IMR-90 (cell line): ENCODE data around the gene ARHGAP15. TPM values are rescaled to one million over a fixed set of nuclear protein-coding genes. Genes with fewer than 3 reads are reported as not detected.

Source experiments
- ATAC-seq: fragments of 200-7000 bp; cut with Tn5 transposase; 2 replicates; pipeline ENCODE4 v1.9.1; 2020; ENCODE audit warnings: low read depth, mild to moderate bottlenecking, moderate library complexity
- BruUV-seq: library from RNA; stranded (reverse); fragments of 400-500 nt; replicated peaks from 2 replicates; lab custom pipeline; 2021; lab: Mats Ljungman, UMichigan
- CTCF ChIA-PET: fragments of 300-600 bp; formaldehyde crosslinking; extraction: SDS; loops from one replicate; lab custom pipeline; 2021; ENCODE audit warnings: antibody characterized with exemption; lab: Yijun Ruan, JAX
- POLR2A ChIA-PET: fragments of 300-600 bp; sonication (Branson Sonifier 250); formaldehyde crosslinking; loops from one replicate; lab custom pipeline; 2022; ENCODE audit warnings: antibody characterized with exemption; ENCODE audit not compliant: unreplicated experiment; lab: Charles Lee
- DNase-seq: peaks from one replicate; pipeline ENCODE4 v3.0.0; 2013
- H2AFZ ChIP-seq: replicated peaks from 2 replicates; pipeline ENCODE3; 2013; ENCODE audit warnings: low read length, mild to moderate bottlenecking; ENCODE audit not compliant: poor library complexity
- H2AK5ac ChIP-seq: 2 replicates; pipeline ENCODE4 v1.6.1; 2013; ENCODE audit warnings: low read depth, low read length, inconsistent platforms
- H2AK9ac ChIP-seq: replicated peaks from 2 replicates; pipeline ENCODE3; 2013; ENCODE audit warnings: mild to moderate bottlenecking, low read depth, low read length, moderate library complexity; ENCODE audit not compliant: poor library complexity
- H2BK120ac ChIP-seq: 2 replicates; pipeline ENCODE4 v1.6.1; 2013; ENCODE audit warnings: low read depth, low read length, inconsistent platforms
- H2BK15ac ChIP-seq: 3 replicates; pipeline ENCODE4 v1.6.1; 2013; ENCODE audit warnings: low read depth, low read length, inconsistent platforms
- H2BK20ac ChIP-seq: 2 replicates; pipeline ENCODE4 v1.6.1; 2013; ENCODE audit warnings: low read depth, mild to moderate bottlenecking, inconsistent platforms, low read length, moderate library complexity
- H2BK5ac ChIP-seq: 2 replicates; pipeline ENCODE4 v1.6.1; 2013; ENCODE audit warnings: mild to moderate bottlenecking, low read depth, low read length, inconsistent platforms; ENCODE audit not compliant: poor library complexity, severe bottlenecking
- H3K14ac ChIP-seq: replicated peaks from 2 replicates; pipeline ENCODE4 v1.6.1; 2013; ENCODE audit warnings: low read depth, low read length, inconsistent platforms
- H3K18ac ChIP-seq: 2 replicates; pipeline ENCODE4 v1.6.1; 2013; ENCODE audit warnings: low read depth, low read length, control low read depth
- H3K23ac ChIP-seq: 2 replicates; pipeline ENCODE4 v1.6.1; 2013; ENCODE audit warnings: low read depth, low read length, inconsistent platforms
- H3K27ac ChIP-seq: 2 replicates; pipeline ENCODE4 v1.5.1; 2013; ENCODE audit warnings: mild to moderate bottlenecking, control low read depth, low read length; ENCODE audit not compliant: insufficient read depth
- H3K27me3 ChIP-seq: 2 replicates; pipeline ENCODE4 v1.6.1; 2013; ENCODE audit warnings: low read length; ENCODE audit not compliant: control insufficient read depth, insufficient read depth
- H3K36me3 ChIP-seq: 2 replicates; pipeline ENCODE4 v1.6.1; 2013; ENCODE audit warnings: low read length, mixed read lengths; ENCODE audit not compliant: control insufficient read depth, insufficient read depth
- H3K4ac ChIP-seq: 2 replicates; pipeline ENCODE4 v1.6.1; 2013; ENCODE audit warnings: low read depth, low read length, inconsistent platforms
- H3K4me1 ChIP-seq: 2 replicates; pipeline ENCODE4 v1.6.1; 2013; ENCODE audit warnings: low read length, mixed read lengths; ENCODE audit not compliant: control insufficient read depth, insufficient read depth
- H3K4me2 ChIP-seq: 2 replicates; pipeline ENCODE4 v1.6.1; 2013; ENCODE audit warnings: low read depth, mild to moderate bottlenecking, control low read depth, low read length, moderate library complexity
- H3K4me3 ChIP-seq: 2 replicates; pipeline ENCODE4 v1.5.1; 2013; ENCODE audit warnings: low read depth, mild to moderate bottlenecking, control low read depth, low read length, moderate library complexity; ENCODE audit not compliant: insufficient read depth
- H3K56ac ChIP-seq: 2 replicates; pipeline ENCODE4 v1.6.1; 2013; ENCODE audit warnings: low read length, inconsistent platforms; ENCODE audit not compliant: insufficient read depth; ENCODE audit errors: extremely low read depth
- H3K79me1 ChIP-seq, 2 experiments: 2 replicates each; pipeline ENCODE4 v1.6.1; 2013; ENCODE audit warnings: low read length in 2 of 2, inconsistent platforms in 1 of 2, low read depth in 1 of 2
- H3K9ac ChIP-seq: 2 replicates; pipeline ENCODE4 v1.6.1; 2013; ENCODE audit warnings: low read depth, low read length, control low read depth
- H3K9me1 ChIP-seq: 2 replicates; pipeline ENCODE4 v1.6.1; 2013; ENCODE audit warnings: low read length, inconsistent platforms; ENCODE audit not compliant: insufficient read depth
- H3K9me3 ChIP-seq: 2 replicates; pipeline ENCODE4 v1.6.1; 2013; ENCODE audit warnings: low read length; ENCODE audit not compliant: control insufficient read depth, insufficient read depth
- H4K20me1 ChIP-seq: 2 replicates; pipeline ENCODE4 v1.6.1; 2013; ENCODE audit warnings: low read length, inconsistent platforms; ENCODE audit not compliant: insufficient read depth
- H4K5ac ChIP-seq: 2 replicates; pipeline ENCODE4 v1.6.1; 2013; ENCODE audit warnings: mild to moderate bottlenecking, low read depth, low read length, control low read depth
- H4K8ac ChIP-seq, 2 experiments: 2 replicates each; pipeline ENCODE4 v1.6.1; 2013; ENCODE audit warnings: low read depth in 2 of 2, low read length in 2 of 2, control low read depth in 1 of 2, inconsistent platforms in 1 of 2
- H4K91ac ChIP-seq: 2 replicates; pipeline ENCODE4 v1.6.1; 2013; ENCODE audit warnings: low read depth, low read length, inconsistent platforms; ENCODE audit not compliant: insufficient read depth
- BHLHE40 ChIP-seq: fragments of 150-350 bp; IDR thresholded peaks from 2 replicates; pipeline ENCODE4 v1.6.1; 2016; ENCODE audit warnings: mild to moderate bottlenecking, low read depth, low read length
- CHD1 ChIP-seq: IDR thresholded peaks from 2 replicates; pipeline ENCODE4 v1.6.1; 2012; ENCODE audit warnings: low read depth, low read length, improper control_type of control experiment
- CTCF ChIP-seq: conservative IDR thresholded peaks from 2 replicates; pipeline ENCODE4 v1.5.1; 2012; ENCODE audit warnings: mild to moderate bottlenecking, low read depth, low read length, improper control_type of control experiment
- MAZ ChIP-seq: IDR thresholded peaks from 2 replicates; pipeline ENCODE4 v1.6.1; 2012; ENCODE audit warnings: low read depth, mild to moderate bottlenecking, low read length, improper control_type of control experiment, moderate library complexity, borderline replicate concordance
- MXI1 ChIP-seq: IDR thresholded peaks from 2 replicates; pipeline ENCODE4 v1.6.1; 2012; ENCODE audit warnings: low read depth, mild to moderate bottlenecking, low read length, moderate library complexity, borderline replicate concordance
- RAD21 ChIP-seq: IDR thresholded peaks from 2 replicates; pipeline ENCODE4 v1.6.1; 2012; ENCODE audit warnings: low read length, improper control_type of control experiment
- RCOR1 ChIP-seq: IDR thresholded peaks from 2 replicates; pipeline ENCODE4 v1.6.1; 2012; ENCODE audit warnings: mild to moderate bottlenecking, low read length, improper control_type of control experiment; ENCODE audit not compliant: insufficient replicate concordance
- SMC3 ChIP-seq: fragments of 150-350 bp; IDR thresholded peaks from 2 replicates; pipeline ENCODE4 v1.6.1; 2016; ENCODE audit warnings: low read depth, mild to moderate bottlenecking, antibody characterized with exemption, low read length, moderate library complexity
- WGBS, 2 experiments: methylation state at CpG; one replicate each; pipeline versions ENCODE4 v1.1.5 to v1.1.7; 2013; ENCODE audit warnings: missing lambda C conversion rate in 2 of 2; ENCODE audit not compliant: insufficient read length in 1 of 2; ENCODE audit errors: extremely low coverage in 2 of 2; 5-methylcytosine and 5-hydroxymethylcytosine counted together
- dilution Hi-C: fragments of 300-500 bp; cut with HindIII; formaldehyde crosslinking; loops from one replicate; pipeline ENCODE4 v1.14.3; 2018; ENCODE audit warnings: low sequenced_read_pairs; ENCODE audit not compliant: unreplicated experiment
- in situ Hi-C: fragments of 300-500 bp; cut with MboI; formaldehyde crosslinking; loops from 3 replicates; pipeline ENCODE4 v1.14.3; 2019; ENCODE audit warnings: low sequenced_read_pairs, inconsistent platforms, mixed read lengths
- intact Hi-C: fragments of 100-400 bp; cut with micrococcal nuclease; formaldehyde crosslinking; loops from 2 replicates; pipeline ENCODE4 v1.10.0; 2022
- polyA plus RNA-seq, 3 experiments: library from polyadenylated mRNA; depleted of rRNA; stranded (reverse); fragments of >200 nt; gene quantifications; 2 replicates each; pipeline ENCODE4 v1.2.3, GENCODE V29; 2012; ENCODE audit warnings: low replicate concordance in 1 of 3
- total RNA-seq: library from RNA; depleted of rRNA; stranded (reverse); fragments of >200 nt; gene quantifications from 2 replicates; pipeline ENCODE4 v1.2.3, GENCODE V29; 2012

ARHGAP15 gene
- total and polyA plus RNA-seq, 2 of the 4 experiments (the other 2 are of a cell fraction) = not detected

- Histone ChIP-seq H3K56ac (no peak overlapping the region), H4K91ac (no peak overlapping the region), H3K79me1 (no peaks in the 10 kb centered on the region), H3K23ac (no peak overlapping the region), H3K9ac (no peak overlapping the region), H3K9me1 (no peaks in the 10 kb centered on the region), H2BK120ac (no peak overlapping the region), H2BK20ac (no peak overlapping the region), H3K4me3 (no peak overlapping the region), H4K5ac (no peak overlapping the region), H3K4ac (no peak overlapping the region), H3K4me2 (no peak overlapping the region), H4K20me1 (no peaks in the 10 kb centered on the region), H3K4me1 (no peaks in the 10 kb centered on the region), H3K27ac (no peak overlapping the region), H3K14ac (no peak overlapping the region), H2AFZ (no peak overlapping the region), H2BK15ac (no peak overlapping the region), H3K36me3 (no peaks in the 10 kb centered on the region), H3K27me3 (0 out of 2 replicates have a peak, but pooled peaks cover 1% of the 10 kb centered on the region), H2BK5ac (no peak overlapping the region), H2AK9ac (no peak overlapping the region), H3K9me3 (no peaks in the 10 kb centered on the region), H2AK5ac (no peak overlapping the region), H3K18ac (no peak overlapping the region), H4K8ac (no peak overlapping the region)
- ATAC-seq = no peak
- in situ Hi-C loops = no loop called here
- CTCF ChIA-PET = no interaction called here
- dilution Hi-C loops = no loop called here
- POLR2A ChIA-PET = no interaction called here
- no peak for DNase-seq
- WGBS, 2 experiments = 60% methylated on average over 1 of the region's 5 CpGs; no CpG with 5 or more reads in 1 of the 2 experiments
- TF ChIP-seq CTCF (no peak), BHLHE40 (no peak), CHD1 (no peak), MAZ (no peak), MXI1 (no peak), RAD21 (no peak), RCOR1 (no peak), SMC3 (no peak)
- no TSS peak for BruUV-seq
- intact Hi-C loops = no loop called here
Measured at GRCh38 chr2:143692162-143692561, 562.9 kb downstream of the ARHGAP15 start.
